NCI-H345 (cell line): ENCODE results near the gene HPSE2.

Experiments used
- DNase-seq: peaks from one replicate; lab custom pipeline; 2025; lab: John Stamatoyannopoulos, UW

HPSE2 gene

GRCh38 chr10:98461500-98461842 is 774.2 kb downstream of the HPSE2 start:
- DNase-seq: no peak

GRCh38 chr10:98460837-98461499 is 774.7 kb downstream of the HPSE2 start:
- DNase-seq: no peak

- DNase-seq: no peak
Observed at GRCh38 chr10:98458809-98459784, 776.6 kb downstream of the HPSE2 start.

- DNase-seq: no peak
Observed at GRCh38 chr10:98457721-98458120, 777.9 kb downstream of the HPSE2 start.

- DNase-seq: no peak
Observed at GRCh38 chr10:98456686-98457482, 778.8 kb downstream of the HPSE2 start.

- DNase-seq: peak; percentile 58
Observed at GRCh38 chr10:98456043-98456570, 779.5 kb downstream of the HPSE2 start.

GRCh38 chr10:98453729-98454128 is 781.9 kb downstream of the HPSE2 start:
- no peak for DNase-seq

- DNase-seq: no peak
Observed at GRCh38 chr10:98450618-98451017, 785.0 kb downstream of the HPSE2 start.

GRCh38 chr10:98449287-98449686 is 786.4 kb downstream of the HPSE2 start:
- DNase-seq: no peak

- peak; percentile 24 for DNase-seq
Observed at GRCh38 chr10:98446661-98447221, 788.9 kb downstream of the HPSE2 start, which contains the start of gene HPS1. TSS of gene HPS1 (minus strand) at chr10:98446935. CDS start at chr10:98443240, 3,695 bp downstream.

GRCh38 chr10:98446151-98446660 is 789.4 kb downstream of the HPSE2 start:
- no peak for DNase-seq

- peak; percentile 34 for DNase-seq
Observed at GRCh38 chr10:98445200-98445812, 790.3 kb downstream of the HPSE2 start.

- DNase-seq: no peak
Observed at GRCh38 chr10:98444314-98445006, 791.2 kb downstream of the HPSE2 start.

- DNase-seq: no peak
Observed at GRCh38 chr10:98438715-98439114, 796.9 kb downstream of the HPSE2 start.

- no peak for DNase-seq
Observed at GRCh38 chr10:98436704-98437103, 798.9 kb downstream of the HPSE2 start.

- no peak for DNase-seq
Observed at GRCh38 chr10:98435178-98435577, 800.5 kb downstream of the HPSE2 start.

GRCh38 chr10:98433881-98434732 is 801.5 kb downstream of the HPSE2 start:
- DNase-seq: no peak

- no peak for DNase-seq
Observed at GRCh38 chr10:98433371-98433770, 802.3 kb downstream of the HPSE2 start.

- DNase-seq: no peak
Observed at GRCh38 chr10:98432330-98432729, 803.3 kb downstream of the HPSE2 start.
